Measurements from ENCODE around the gene PDPN.

The PDPN gene

DNA sequence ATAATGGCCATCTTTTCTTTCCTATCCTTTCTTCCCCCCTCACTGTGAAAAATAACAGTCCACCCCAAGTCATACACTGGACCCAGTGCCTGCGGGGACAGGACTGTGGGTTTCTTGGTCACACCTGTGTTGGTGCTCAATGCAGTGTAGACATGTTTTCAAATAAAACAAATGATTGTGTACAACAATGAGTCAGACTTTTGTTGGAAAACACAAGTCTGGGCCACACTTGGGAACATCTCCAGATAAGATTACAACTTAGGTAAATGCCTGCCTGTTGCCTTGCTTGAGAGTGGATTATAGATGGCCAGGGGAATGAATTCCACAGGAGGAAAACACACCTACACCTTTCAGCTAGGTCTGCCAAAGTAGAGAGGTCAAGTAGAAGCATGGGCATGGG is 34.1 kb downstream of the PDPN start:
- Histone ChIP-seq H3K9me3 (replicated peaks in 1 of 2; ENCODE audit: control insufficient read depth in 2 of 2, insufficient read depth in 1 of 2, low read depth in 1 of 2, low read length in 2 of 2) (no peaks in the 10 kb centered on the region), H3K27ac (replicated peaks; ENCODE audit: low read length) (no peak overlapping the region), H3K14ac (ENCODE audit: low read length) (no peak overlapping the region), H3K4ac (ENCODE audit: low read length) (no peak overlapping the region), H3K27me3 (ENCODE audit: control insufficient read depth in 3 of 3, insufficient read depth in 3 of 3, low read depth in 1 of 3, low read length in 3 of 3) (no peaks in the 10 kb centered on the region), H4K91ac (ENCODE audit: low read depth, low read length, poor library complexity) (no peak overlapping the region), H3K4me1 (ENCODE audit: control insufficient read depth in 2 of 2, insufficient read depth in 1 of 2, low read depth in 1 of 2, low read length in 2 of 2) (peaks cover 0 to 2% of the 10 kb centered on the region in 2 donors), H2AK5ac (ENCODE audit: low read depth, low read length) (no peak overlapping the region), H3K9ac (ENCODE audit: low read depth, low read length, poor library complexity) (no peak overlapping the region), H3K18ac (ENCODE audit: low read length) (no peak overlapping the region), H2BK15ac (ENCODE audit: low read length) (no peak overlapping the region), H3K36me3 (replicated peaks in 1 of 2; ENCODE audit: control insufficient read depth in 2 of 2, insufficient read depth in 2 of 2, low read length in 2 of 2) (peaks cover 2 to 53% of the 10 kb centered on the region in 2 donors), H3K79me1 (ENCODE audit: low read depth, low read length) (no peaks in the 10 kb centered on the region), H2BK12ac (ENCODE audit: low read length) (no peak overlapping the region), H4K8ac (ENCODE audit: low read depth, low read length) (no peak overlapping the region), H2BK120ac (ENCODE audit: low read depth, low read length) (no peak overlapping the region), H3K23ac (ENCODE audit: low read depth, low read length, poor library complexity) (no peak overlapping the region), H3K4me3 (ENCODE audit: low read length in 2 of 2) (no peak overlapping the region), H2BK5ac (ENCODE audit: low read length) (no peak overlapping the region), H3K4me2 (ENCODE audit: insufficient read depth, low read length, poor library complexity, severe bottlenecking) (no peak overlapping the region), H2AFZ (ENCODE audit: low read length) (no peak overlapping the region)
- no CpG with 5 or more reads among the region's 1 CpG for WGBS, 2 donors (ENCODE audit: extremely low coverage in 2 of 2, insufficient read length in 2 of 2, insufficient replicate concordance in 1 of 2)
- DNase-seq (ENCODE audit: low spot score), result no peak

DNA sequence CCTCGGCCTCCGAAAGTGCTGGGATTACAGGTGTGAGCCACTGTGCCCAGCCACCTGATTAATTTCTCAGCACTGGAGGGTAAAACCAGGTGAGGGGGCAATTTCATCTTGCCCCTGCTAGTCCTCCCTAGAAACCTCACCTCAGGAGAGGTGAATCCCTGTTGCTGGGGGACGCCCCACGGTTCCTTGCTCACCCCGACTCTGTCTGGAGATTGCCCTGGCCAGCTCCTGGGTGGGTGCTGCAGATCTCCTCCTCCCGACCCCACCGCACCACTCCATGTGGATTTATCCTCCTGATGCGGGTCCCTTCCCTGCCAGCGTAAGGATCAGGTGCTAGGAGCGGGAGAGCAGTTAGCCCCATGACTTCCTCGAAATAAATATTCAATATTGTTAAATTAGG is 34.9 kb downstream of the PDPN start:
- Histone ChIP-seq H4K8ac (ENCODE audit: low read depth, low read length) (no peak overlapping the region), H2BK120ac (ENCODE audit: low read depth, low read length) (no peak overlapping the region), H3K9ac (ENCODE audit: low read depth, low read length, poor library complexity) (no peak overlapping the region), H3K18ac (ENCODE audit: low read length) (no peak overlapping the region), H3K4ac (ENCODE audit: low read length) (no peak overlapping the region), H2AK5ac (ENCODE audit: low read depth, low read length) (no peak overlapping the region), H2BK12ac (ENCODE audit: low read length) (no peak overlapping the region), H3K23ac (ENCODE audit: low read depth, low read length, poor library complexity) (no peak overlapping the region), H3K4me3 (ENCODE audit: low read length in 2 of 2) (no peak overlapping the region), H3K4me1 (ENCODE audit: control insufficient read depth in 2 of 2, insufficient read depth in 1 of 2, low read depth in 1 of 2, low read length in 2 of 2) (peaks cover 0 to 2% of the 10 kb centered on the region in 2 donors), H3K79me1 (ENCODE audit: low read depth, low read length) (no peaks in the 10 kb centered on the region), H3K27me3 (ENCODE audit: control insufficient read depth in 3 of 3, insufficient read depth in 3 of 3, low read depth in 1 of 3, low read length in 3 of 3) (no peaks in the 10 kb centered on the region), H4K91ac (ENCODE audit: low read depth, low read length, poor library complexity) (no peak overlapping the region), H3K4me2 (ENCODE audit: insufficient read depth, low read length, poor library complexity, severe bottlenecking) (no peak overlapping the region), H3K36me3 (replicated peaks in 1 of 2; ENCODE audit: control insufficient read depth in 2 of 2, insufficient read depth in 2 of 2, low read length in 2 of 2) (peaks cover 2 to 46% of the 10 kb centered on the region in 2 donors), H2AFZ (ENCODE audit: low read length) (no peak overlapping the region), H3K9me3 (replicated peaks in 1 of 2; ENCODE audit: control insufficient read depth in 2 of 2, insufficient read depth in 1 of 2, low read depth in 1 of 2, low read length in 2 of 2) (peaks cover 0 to 3% of the 10 kb centered on the region in 2 donors), H3K14ac (ENCODE audit: low read length) (no peak overlapping the region), H3K27ac (replicated peaks; ENCODE audit: low read length) (no peak overlapping the region), H2BK15ac (ENCODE audit: low read length) (no peak overlapping the region), H2BK5ac (ENCODE audit: low read length) (no peak overlapping the region)
- no CpG with 5 or more reads among the region's 11 CpGs for WGBS, 2 donors (ENCODE audit: extremely low coverage in 2 of 2, insufficient read length in 2 of 2, insufficient replicate concordance in 1 of 2)
- no peak for DNase-seq (ENCODE audit: low spot score)

DNA sequence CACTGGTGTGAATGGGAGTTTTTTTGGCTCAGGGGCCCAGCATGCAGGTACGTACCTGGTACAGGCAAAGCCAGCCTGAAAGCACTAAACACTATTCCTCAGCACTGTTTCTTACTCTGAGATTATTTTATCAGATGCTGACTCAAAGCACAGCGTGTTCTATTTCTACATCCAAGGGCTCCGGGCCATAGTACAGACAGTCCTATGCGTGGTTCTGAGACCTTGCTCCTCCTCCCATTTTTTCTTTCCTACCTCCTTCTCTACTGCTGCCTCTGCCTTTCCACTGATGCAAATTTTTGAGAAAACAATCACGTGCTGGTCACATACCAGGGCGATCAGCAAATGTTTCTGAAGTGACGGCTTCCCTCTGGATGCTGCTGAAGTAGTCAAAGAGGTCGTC is 36.3 kb downstream of the PDPN start:
- Histone ChIP-seq H3K4me1 (ENCODE audit: control insufficient read depth in 2 of 2, insufficient read depth in 1 of 2, low read depth in 1 of 2, low read length in 2 of 2) (peaks cover 0 to 2% of the 10 kb centered on the region in 2 donors), H3K79me1 (ENCODE audit: low read depth, low read length) (no peaks in the 10 kb centered on the region), H2AK5ac (ENCODE audit: low read depth, low read length) (no peak overlapping the region), H4K91ac (ENCODE audit: low read depth, low read length, poor library complexity) (no peak overlapping the region), H3K27me3 (ENCODE audit: control insufficient read depth in 3 of 3, insufficient read depth in 3 of 3, low read depth in 1 of 3, low read length in 3 of 3) (no peaks in the 10 kb centered on the region), H3K27ac (replicated peaks; ENCODE audit: low read length) (no peak overlapping the region), H3K9me3 (replicated peaks in 1 of 2; ENCODE audit: control insufficient read depth in 2 of 2, insufficient read depth in 1 of 2, low read depth in 1 of 2, low read length in 2 of 2) (peaks cover 0 to 3% of the 10 kb centered on the region in 2 donors), H2BK15ac (ENCODE audit: low read length) (no peak overlapping the region), H2BK5ac (ENCODE audit: low read length) (no peak overlapping the region), H3K9ac (ENCODE audit: low read depth, low read length, poor library complexity) (no peak overlapping the region), H4K8ac (ENCODE audit: low read depth, low read length) (no peak overlapping the region), H3K4me2 (ENCODE audit: insufficient read depth, low read length, poor library complexity, severe bottlenecking) (no peak overlapping the region), H3K23ac (ENCODE audit: low read depth, low read length, poor library complexity) (no peak overlapping the region), H3K4me3 (ENCODE audit: low read length in 2 of 2) (no peak overlapping the region), H2BK120ac (ENCODE audit: low read depth, low read length) (no peak overlapping the region), H2BK12ac (ENCODE audit: low read length) (no peak overlapping the region), H3K18ac (ENCODE audit: low read length) (no peak overlapping the region), H3K4ac (ENCODE audit: low read length) (no peak overlapping the region), H3K14ac (ENCODE audit: low read length) (no peak overlapping the region), H3K36me3 (replicated peaks in 1 of 2; ENCODE audit: control insufficient read depth in 2 of 2, insufficient read depth in 2 of 2, low read length in 2 of 2) (peaks cover 2 to 32% of the 10 kb centered on the region in 2 donors), H2AFZ (ENCODE audit: low read length) (no peak overlapping the region)
- DNase-seq (ENCODE audit: low spot score), result no peak
- WGBS, 2 donors (ENCODE audit: extremely low coverage in 2 of 2, insufficient read length in 2 of 2, insufficient replicate concordance in 1 of 2), result no CpG with 5 or more reads among the region's 8 CpGs

DNA sequence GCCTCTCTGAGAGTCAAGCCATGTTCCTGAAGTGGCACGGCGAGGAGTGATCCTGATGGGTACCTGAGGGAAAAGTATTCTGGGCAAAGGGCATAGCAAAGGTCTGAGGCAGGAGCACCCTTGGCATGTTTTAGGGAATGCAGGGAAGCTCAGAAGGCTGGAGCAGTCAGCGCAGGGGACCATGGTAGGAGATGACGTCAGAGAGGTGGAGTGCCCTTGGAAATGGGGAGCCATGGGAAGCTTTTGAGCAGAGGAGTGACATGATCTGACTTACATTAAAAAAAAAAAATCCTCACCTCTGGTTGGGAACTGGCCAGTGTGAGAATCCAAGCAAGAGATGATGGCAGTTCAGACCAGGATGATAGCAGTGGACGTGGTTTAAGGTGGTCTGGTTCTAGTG is 37.2 kb downstream of the PDPN start:
- H3K23ac ChIP-seq (ENCODE audit: low read depth, low read length, poor library complexity), result no peak overlapping the region
- no peak overlapping the region for H3K4ac ChIP-seq (ENCODE audit: low read length)
- peaks cover 0 to 3% of the 10 kb centered on the region in 2 donors for H3K9me3 ChIP-seq (replicated peaks in 1 of 2; ENCODE audit: control insufficient read depth in 2 of 2, insufficient read depth in 1 of 2, low read depth in 1 of 2, low read length in 2 of 2)
- no peaks in the 10 kb centered on the region for H3K79me1 ChIP-seq (ENCODE audit: low read depth, low read length)
- no peak overlapping the region for H2BK5ac ChIP-seq (ENCODE audit: low read length)
- no peak overlapping the region for H3K27ac ChIP-seq (replicated peaks; ENCODE audit: low read length)
- H3K4me1 ChIP-seq (ENCODE audit: control insufficient read depth in 2 of 2, insufficient read depth in 1 of 2, low read depth in 1 of 2, low read length in 2 of 2), result peaks cover 0 to 2% of the 10 kb centered on the region in 2 donors
- no peak overlapping the region for H2BK12ac ChIP-seq (ENCODE audit: low read length)
- no peak overlapping the region for H3K4me3 ChIP-seq (ENCODE audit: low read length in 2 of 2)
- no peak overlapping the region for H2BK15ac ChIP-seq (ENCODE audit: low read length)
- no peak overlapping the region for H3K18ac ChIP-seq (ENCODE audit: low read length)
- DNase-seq (ENCODE audit: low spot score), result no peak
- H3K14ac ChIP-seq (ENCODE audit: low read length), result no peak overlapping the region
- no peak overlapping the region for H4K8ac ChIP-seq (ENCODE audit: low read depth, low read length)
- H2AK5ac ChIP-seq (ENCODE audit: low read depth, low read length), result no peak overlapping the region
- no peak overlapping the region for H3K9ac ChIP-seq (ENCODE audit: low read depth, low read length, poor library complexity)
- peaks cover 0 to 23% of the 10 kb centered on the region in 2 donors for H3K36me3 ChIP-seq (replicated peaks in 1 of 2; ENCODE audit: control insufficient read depth in 2 of 2, insufficient read depth in 2 of 2, low read length in 2 of 2)
- H3K4me2 ChIP-seq (ENCODE audit: insufficient read depth, low read length, poor library complexity, severe bottlenecking), result no peak overlapping the region
- no peak overlapping the region for H2AFZ ChIP-seq (ENCODE audit: low read length)
- no peak overlapping the region for H4K91ac ChIP-seq (ENCODE audit: low read depth, low read length, poor library complexity)
- WGBS, 2 donors (ENCODE audit: extremely low coverage in 2 of 2, insufficient read length in 2 of 2, insufficient replicate concordance in 1 of 2), result no CpG with 5 or more reads among the region's 5 CpGs
- H3K27me3 ChIP-seq (ENCODE audit: control insufficient read depth in 3 of 3, insufficient read depth in 3 of 3, low read depth in 1 of 3, low read length in 3 of 3), result no peaks in the 10 kb centered on the region
- no peak overlapping the region for H2BK120ac ChIP-seq (ENCODE audit: low read depth, low read length)

All from neuronal stem cell (in vitro differentiated cells).